ENCODE data around the gene SRRM1.
"Not testable (repeated sequence)": the region's sequence is repeated elsewhere in the genome, so short reads cannot be mapped to it uniquely, and the experiment has no call there.

Gene SRRM1

GRCh38 chr1:24693827-24694379, 50.8 kb downstream of the SRRM1 start:
- no peak overlapping the region for H3K4me3 ChIP-seq (ENCODE audit: low read depth, low read length)

GRCh38 chr1:24694380-24694843, 51.3 kb downstream of the SRRM1 start:
- H3K4me3 ChIP-seq (ENCODE audit: low read depth, low read length): no peak overlapping the region

- H3K4me3 ChIP-seq (ENCODE audit: low read depth, low read length): no peak overlapping the region
These were observed 52.3 kb downstream of the SRRM1 start for GRCh38 chr1:24695202-24695974.

GRCh38 chr1:24696041-24696755, 53.1 kb downstream of the SRRM1 start:
- H3K4me3 ChIP-seq (ENCODE audit: low read depth, low read length): no peak overlapping the region

- no peak overlapping the region for H3K4me3 ChIP-seq (ENCODE audit: low read depth, low read length)
These were observed 53.7 kb downstream of the SRRM1 start for GRCh38 chr1:24696756-24697330.

- not testable (repeated sequence) for H3K4me3 ChIP-seq (ENCODE audit: low read depth, low read length)
These were observed 54.4 kb downstream of the SRRM1 start for GRCh38 chr1:24697453-24698001.

GRCh38 chr1:24698326-24698725, 55.2 kb downstream of the SRRM1 start:
- not testable (repeated sequence) for H3K4me3 ChIP-seq (ENCODE audit: low read depth, low read length)

GRCh38 chr1:24699628-24700027, 56.5 kb downstream of the SRRM1 start:
- H3K4me3 ChIP-seq (ENCODE audit: low read depth, low read length): no peak overlapping the region

- no peak overlapping the region for H3K4me3 ChIP-seq (ENCODE audit: low read depth, low read length)
These were observed 59.6 kb downstream of the SRRM1 start for GRCh38 chr1:24702511-24703293.

GRCh38 chr1:24704411-24705259, 61.5 kb downstream of the SRRM1 start:
- H3K4me3 ChIP-seq (ENCODE audit: low read depth, low read length): no peak overlapping the region

- H3K4me3 ChIP-seq (ENCODE audit: low read depth, low read length): no peak overlapping the region
These were observed 62.4 kb downstream of the SRRM1 start for GRCh38 chr1:24705260-24706073.

GRCh38 chr1:24706074-24706389, 62.9 kb downstream of the SRRM1 start:
- not testable (repeated sequence) for H3K4me3 ChIP-seq (ENCODE audit: low read depth, low read length)

GRCh38 chr1:24707687-24708086, 64.6 kb downstream of the SRRM1 start:
- no peak overlapping the region for H3K4me3 ChIP-seq (ENCODE audit: low read depth, low read length)

- no peak overlapping the region for H3K4me3 ChIP-seq (ENCODE audit: low read depth, low read length)
These were observed 65.8 kb downstream of the SRRM1 start for GRCh38 chr1:24708938-24709337.

GRCh38 chr1:24709791-24710441, 66.8 kb downstream of the SRRM1 start:
- no peak overlapping the region for H3K4me3 ChIP-seq (ENCODE audit: low read depth, low read length)

GRCh38 chr1:24711329-24711728, 68.2 kb downstream of the SRRM1 start:
- H3K4me3 ChIP-seq (ENCODE audit: low read depth, low read length): no peak overlapping the region

GRCh38 chr1:24713176-24713575, 70.1 kb downstream of the SRRM1 start:
- no peak overlapping the region for H3K4me3 ChIP-seq (ENCODE audit: low read depth, low read length)

GRCh38 chr1:24713736-24714135, 70.6 kb downstream of the SRRM1 start:
- no peak overlapping the region for H3K4me3 ChIP-seq (ENCODE audit: low read depth, low read length)

All from iPS-11a (cell line).